GM23338 (cell line): ENCODE measurements around the gene GSS. TPM values are rescaled to one million over a fixed set of nuclear protein-coding genes. Genes with fewer than 3 reads are reported as not detected.

Experiments
- ATAC-seq: fragments of 200-7000 bp; cut with Tn5 transposase; 3 replicates; pipeline ENCODE4 v1.9.1; 2020
- DNase-seq: peaks from one replicate; pipeline ENCODE4 v3.0.0-alpha.2; 2015; ENCODE audit warnings: low spot score
- H2AFZ ChIP-seq: fragments of 200-600 bp; sonication (generic); 2 replicates; pipeline ENCODE4 v1.8.0; 2016; ENCODE audit warnings: antibody characterized with exemption, mild to moderate bottlenecking, moderate library complexity
- H3F3A ChIP-seq: fragments of 200-600 bp; sonication (generic); replicated peaks from 2 replicates; pipeline ENCODE4 v1.8.0; 2017; ENCODE audit warnings: antibody characterized with exemption, mixed run types, low read depth
- H3K27ac ChIP-seq: fragments of 200-600 bp; sonication (generic); 2 replicates; pipeline ENCODE4 v1.6.1; 2016; ENCODE audit warnings: low read depth
- H3K27me3 ChIP-seq: fragments of 200-600 bp; sonication (generic); 2 replicates; pipeline ENCODE4 v1.8.0; 2016; ENCODE audit warnings: mild to moderate bottlenecking, mixed run types, moderate library complexity; ENCODE audit not compliant: insufficient read depth
- H3K36me3 ChIP-seq: fragments of 200-600 bp; sonication (generic); 2 replicates; pipeline ENCODE4 v1.8.0; 2016; ENCODE audit warnings: mild to moderate bottlenecking; ENCODE audit not compliant: insufficient read depth
- H3K4me1 ChIP-seq: fragments of 200-600 bp; sonication (generic); 2 replicates; pipeline ENCODE4 v1.8.0; 2016; ENCODE audit warnings: mild to moderate bottlenecking, moderate library complexity; ENCODE audit not compliant: insufficient read depth
- H3K4me2 ChIP-seq: fragments of 200-600 bp; sonication (generic); 2 replicates; pipeline ENCODE4 v1.7.1; 2017; ENCODE audit warnings: mixed run types
- H3K4me3 ChIP-seq: fragments of 200-600 bp; sonication (generic); 2 replicates; pipeline ENCODE4 v1.6.1; 2016; ENCODE audit warnings: mixed run types
- H3K79me2 ChIP-seq: fragments of 200-600 bp; sonication (generic); replicated peaks from 2 replicates; pipeline ENCODE4 v1.8.0; 2017; ENCODE audit warnings: mild to moderate bottlenecking; ENCODE audit not compliant: insufficient read depth
- H3K9me2 ChIP-seq: fragments of 200-600 bp; sonication (generic); 2 replicates; pipeline ENCODE4 v1.8.0; 2017; ENCODE audit not compliant: insufficient read depth
- H4K20me1 ChIP-seq: fragments of 200-600 bp; sonication (generic); replicated peaks from 2 replicates; pipeline ENCODE4 v1.8.0; 2017; ENCODE audit warnings: mild to moderate bottlenecking; ENCODE audit not compliant: insufficient read depth
- H3K27ac Mint-ChIP-seq: 2 replicates; pipeline ENCODE4 v1.8.0; 2020; ENCODE audit warnings: inconsistent platforms, mild to moderate bottlenecking, moderate library complexity, mixed read lengths
- H3K27me3 Mint-ChIP-seq: 3 replicates; pipeline ENCODE4 v1.8.0; 2022; ENCODE audit warnings: low read depth, mild to moderate bottlenecking, moderate library complexity, mixed read lengths, inconsistent platforms; ENCODE audit not compliant: insufficient read depth, poor library complexity
- H3K36me3 Mint-ChIP-seq: 3 replicates; pipeline ENCODE4 v1.8.0; 2021; ENCODE audit warnings: low read depth, mild to moderate bottlenecking, inconsistent platforms, moderate library complexity, mixed read lengths
- H3K4me1 Mint-ChIP-seq: 3 replicates; pipeline ENCODE4 v1.8.0; 2020; ENCODE audit warnings: mild to moderate bottlenecking, inconsistent platforms, mixed read lengths
- H3K4me3 Mint-ChIP-seq: 3 replicates; pipeline ENCODE4 v1.8.0; 2021; ENCODE audit warnings: moderate library complexity, mild to moderate bottlenecking, inconsistent platforms, mixed read lengths
- H3K9me3 Mint-ChIP-seq: 3 replicates; pipeline ENCODE4 v1.8.0; 2020; ENCODE audit warnings: moderate library complexity, mild to moderate bottlenecking, inconsistent platforms, mixed read lengths
- CREB1 ChIP-seq: fragments of 250-450 bp; sonication (Bioruptor Pico); IDR thresholded peaks from 2 replicates; pipeline ENCODE4 v1.5.0; 2020; ENCODE audit warnings: low read depth, mild to moderate bottlenecking, moderate library complexity
- EZH2phosphoT487 ChIP-seq: fragments of 200-600 bp; sonication (generic); IDR thresholded peaks from one replicate; pipeline ENCODE4 v1.8.1; 2018; ENCODE audit warnings: antibody characterized with exemption; ENCODE audit not compliant: unreplicated experiment
- NANOG ChIP-seq: IDR thresholded peaks from 2 replicates; pipeline ENCODE4 v1.6.1; 2016; ENCODE audit warnings: antibody characterized with exemption, borderline replicate concordance
- POLR2AphosphoS5 ChIP-seq: IDR thresholded peaks from 2 replicates; pipeline ENCODE4 v1.6.1; 2016; ENCODE audit warnings: antibody characterized with exemption, low read depth
- ZNF114 ChIP-seq: fragments of 250-450 bp; sonication (Bioruptor Pico); IDR thresholded peaks from 2 replicates; pipeline ENCODE4 v1.5.0; 2020; ENCODE audit warnings: mild to moderate bottlenecking, moderate library complexity
- polyA plus RNA-seq: library from polyadenylated mRNA; unstranded; fragments of >200 nt; fragmentation: Nextera tagmentation; extraction: Ambion mirVana; gene quantifications from 2 replicates; pipeline ENCODE4 v1.2.1, GENCODE V29; 2016
- total RNA-seq: library from RNA; depleted of rRNA; stranded (reverse); fragments of >200 nt; shearing (Covaris generic); gene quantifications from 2 replicates; pipeline ENCODE4 v1.2.3, GENCODE V29; 2014
- TF ChIP-seq, protein P1 (sequence below): fragments of 250-450 bp; sonication (Bioruptor Pico); IDR thresholded peaks from 2 replicates; pipeline ENCODE4 v1.5.0; 2020; ENCODE audit warnings: mild to moderate bottlenecking, moderate library complexity

GSS gene
- total and polyA plus RNA-seq, 2 experiments from 2014 or later, result 34.0 to 63.3 TPM

DNA sequence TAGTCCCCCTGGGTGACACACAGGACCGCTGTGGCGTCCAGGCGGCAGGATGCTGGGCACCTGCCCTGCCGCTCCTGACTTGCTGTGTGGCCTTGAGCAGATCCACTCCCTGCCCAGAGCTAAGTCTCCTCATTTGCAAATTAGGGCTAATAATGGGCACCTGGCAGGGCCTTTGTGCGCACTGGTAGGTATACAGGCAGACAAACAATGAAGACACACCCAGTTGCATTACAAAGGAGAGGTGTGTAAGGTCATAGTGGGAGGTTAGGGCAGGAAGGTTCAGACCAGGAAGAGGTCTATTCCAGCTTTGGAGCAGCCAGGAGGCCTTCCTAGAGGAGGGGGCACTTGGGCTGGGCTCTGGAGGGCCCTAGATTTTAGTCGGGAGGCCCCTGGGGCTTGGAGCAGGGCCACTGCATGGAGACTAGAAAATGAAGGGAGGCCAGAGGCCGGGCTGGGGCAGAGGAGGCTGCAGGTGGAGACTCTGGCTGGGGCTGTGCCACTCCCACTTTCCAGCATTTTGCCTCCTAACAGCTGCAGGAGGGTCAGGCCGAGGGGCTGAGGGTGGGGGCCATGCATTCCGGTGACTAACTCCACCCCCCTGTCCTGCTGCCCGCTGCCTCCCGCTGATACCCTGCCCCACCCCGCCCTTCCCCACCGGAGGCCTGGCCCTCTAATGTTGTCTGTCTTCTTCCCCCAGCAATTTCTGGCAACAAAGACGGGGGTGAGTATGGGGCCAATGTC lies 28.6 kb upstream of the GSS start:
- Mint-ChIP-seq H3K9me3 (no peaks in the 10 kb centered on the region; the same call in 2 of the 3 replicates), H3K4me1 (peaks cover 46% of the 10 kb centered on the region), H3K27me3 (peaks cover 20% of the 10 kb centered on the region), H3K36me3 (no peaks in the 10 kb centered on the region), H3K4me3 (peak overlapping the region; percentile 20), H3K27ac (no peak overlapping the region)
- Histone ChIP-seq H3K4me2 (peak overlapping the region; percentile 69), H3K79me2 (no peaks in the 10 kb centered on the region), H3K27me3 (peaks cover 13% of the 10 kb centered on the region; the same call in 1 of the 2 replicates), H3K9me2 (no peaks in the 10 kb centered on the region), H4K20me1 (no peaks in the 10 kb centered on the region; the same call in 1 of the 2 replicates), H2AFZ (no peak overlapping the region), H3F3A (0 out of 2 replicates have a peak, but pooled peaks cover 2% of the 10 kb centered on the region), H3K27ac (no peak overlapping the region; the same call in 1 of the 2 replicates), H3K4me3 (peak overlapping the region; percentile 24; the same call in 1 of the 2 replicates), H3K4me1 (peaks cover 33% of the 10 kb centered on the region), H3K36me3 (no peaks in the 10 kb centered on the region)
- DNase-seq (peak; percentile 85), ATAC-seq (peak; percentile 71)
- TF ChIP-seq POLR2AphosphoS5 (peak; percentile 66), ZNF114 (CRISPR knock-in tag) (0 out of 2 replicates have a peak, but pooled peaks have one; percentile 3), EZH2phosphoT487 (no peak), NANOG (peak; percentile 43; the same call in 1 of the 2 replicates), CREB1 (CRISPR knock-in tag) (no peak)
- TF ChIP-seq, protein P1, sequence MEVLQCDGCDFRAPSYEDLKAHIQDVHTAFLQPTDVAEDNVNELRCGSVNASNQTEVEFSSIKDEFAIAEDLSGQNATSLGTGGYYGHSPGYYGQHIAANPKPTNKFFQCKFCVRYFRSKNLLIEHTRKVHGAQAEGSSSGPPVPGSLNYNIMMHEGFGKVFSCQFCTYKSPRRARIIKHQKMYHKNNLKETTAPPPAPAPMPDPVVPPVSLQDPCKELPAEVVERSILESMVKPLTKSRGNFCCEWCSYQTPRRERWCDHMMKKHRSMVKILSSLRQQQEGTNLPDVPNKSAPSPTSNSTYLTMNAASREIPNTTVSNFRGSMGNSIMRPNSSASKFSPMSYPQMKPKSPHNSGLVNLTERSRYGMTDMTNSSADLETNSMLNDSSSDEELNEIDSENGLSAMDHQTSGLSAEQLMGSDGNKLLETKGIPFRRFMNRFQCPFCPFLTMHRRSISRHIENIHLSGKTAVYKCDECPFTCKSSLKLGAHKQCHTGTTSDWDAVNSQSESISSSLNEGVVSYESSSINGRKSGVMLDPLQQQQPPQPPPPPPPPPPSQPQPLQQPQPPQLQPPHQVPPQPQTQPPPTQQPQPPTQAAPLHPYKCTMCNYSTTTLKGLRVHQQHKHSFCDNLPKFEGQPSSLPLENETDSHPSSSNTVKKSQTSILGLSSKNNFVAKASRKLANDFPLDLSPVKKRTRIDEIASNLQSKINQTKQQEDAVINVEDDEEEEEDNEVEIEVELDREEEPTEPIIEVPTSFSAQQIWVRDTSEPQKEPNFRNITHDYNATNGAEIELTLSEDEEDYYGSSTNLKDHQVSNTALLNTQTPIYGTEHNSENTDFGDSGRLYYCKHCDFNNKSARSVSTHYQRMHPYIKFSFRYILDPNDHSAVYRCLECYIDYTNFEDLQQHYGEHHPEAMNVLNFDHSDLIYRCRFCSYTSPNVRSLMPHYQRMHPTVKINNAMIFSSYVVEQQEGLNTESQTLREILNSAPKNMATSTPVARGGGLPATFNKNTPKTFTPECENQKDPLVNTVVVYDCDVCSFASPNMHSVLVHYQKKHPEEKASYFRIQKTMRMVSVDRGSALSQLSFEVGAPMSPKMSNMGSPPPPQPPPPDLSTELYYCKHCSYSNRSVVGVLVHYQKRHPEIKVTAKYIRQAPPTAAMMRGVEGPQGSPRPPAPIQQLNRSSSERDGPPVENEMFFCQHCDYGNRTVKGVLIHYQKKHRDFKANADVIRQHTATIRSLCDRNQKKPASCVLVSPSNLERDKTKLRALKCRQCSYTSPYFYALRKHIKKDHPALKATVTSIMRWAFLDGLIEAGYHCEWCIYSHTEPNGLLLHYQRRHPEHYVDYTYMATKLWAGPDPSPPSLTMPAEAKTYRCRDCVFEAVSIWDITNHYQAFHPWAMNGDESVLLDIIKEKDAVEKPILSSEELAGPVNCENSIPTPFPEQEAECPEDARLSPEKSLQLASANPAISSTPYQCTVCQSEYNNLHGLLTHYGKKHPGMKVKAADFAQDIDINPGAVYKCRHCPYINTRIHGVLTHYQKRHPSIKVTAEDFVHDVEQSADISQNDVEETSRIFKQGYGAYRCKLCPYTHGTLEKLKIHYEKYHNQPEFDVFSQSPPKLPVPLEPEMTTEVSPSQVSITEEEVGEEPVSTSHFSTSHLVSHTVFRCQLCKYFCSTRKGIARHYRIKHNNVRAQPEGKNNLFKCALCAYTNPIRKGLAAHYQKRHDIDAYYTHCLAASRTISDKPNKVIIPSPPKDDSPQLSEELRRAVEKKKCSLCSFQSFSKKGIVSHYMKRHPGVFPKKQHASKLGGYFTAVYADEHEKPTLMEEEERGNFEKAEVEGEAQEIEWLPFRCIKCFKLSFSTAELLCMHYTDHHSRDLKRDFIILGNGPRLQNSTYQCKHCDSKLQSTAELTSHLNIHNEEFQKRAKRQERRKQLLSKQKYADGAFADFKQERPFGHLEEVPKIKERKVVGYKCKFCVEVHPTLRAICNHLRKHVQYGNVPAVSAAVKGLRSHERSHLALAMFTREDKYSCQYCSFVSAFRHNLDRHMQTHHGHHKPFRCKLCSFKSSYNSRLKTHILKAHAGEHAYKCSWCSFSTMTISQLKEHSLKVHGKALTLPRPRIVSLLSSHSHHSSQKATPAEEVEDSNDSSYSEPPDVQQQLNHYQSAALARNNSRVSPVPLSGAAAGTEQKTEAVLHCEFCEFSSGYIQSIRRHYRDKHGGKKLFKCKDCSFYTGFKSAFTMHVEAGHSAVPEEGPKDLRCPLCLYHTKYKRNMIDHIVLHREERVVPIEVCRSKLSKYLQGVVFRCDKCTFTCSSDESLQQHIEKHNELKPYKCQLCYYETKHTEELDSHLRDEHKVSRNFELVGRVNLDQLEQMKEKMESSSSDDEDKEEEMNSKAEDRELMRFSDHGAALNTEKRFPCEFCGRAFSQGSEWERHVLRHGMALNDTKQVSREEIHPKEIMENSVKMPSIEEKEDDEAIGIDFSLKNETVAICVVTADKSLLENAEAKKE (CRISPR knock-in tag), result 0 out of 2 replicates have a peak, but pooled peaks have one; percentile 31
